Measurements from ENCODE around the gene EEF1G.

- TF ChIP-seq CTCF (conservative IDR thresholded peaks at IDR 0.05) (no peak), EZH2 (IDR thresholded peaks at IDR 0.05; ENCODE audit: low read depth) (no peak)
Observed at GRCh38 chr11:62602141-62603071, 28.7 kb upstream of the EEF1G start.
